Non-pigmented ciliary epithelial cell (primary cell): ENCODE data around the gene HAPLN1.

Source experiments
- DNase-seq: peaks from one replicate; pipeline ENCODE4 v3.0.0-alpha.2; 2010; ENCODE audit warnings: low read depth

The HAPLN1 gene

GRCh38 chr5:83718195-83718825, 2.3 kb downstream of the HAPLN1 start:
- peak; percentile 45 for DNase-seq

GRCh38 chr5:83715236-83716065, 5.2 kb downstream of the HAPLN1 start:
- DNase-seq: no peak

GRCh38 chr5:83714810-83715209, 5.8 kb downstream of the HAPLN1 start:
- DNase-seq: no peak

- no peak for DNase-seq
Observed at GRCh38 chr5:83711982-83712601, 8.6 kb downstream of the HAPLN1 start.

GRCh38 chr5:83709973-83710372, 10.7 kb downstream of the HAPLN1 start:
- DNase-seq: no peak

- DNase-seq: no peak
Observed at GRCh38 chr5:83708170-83708569, 12.5 kb downstream of the HAPLN1 start.

GRCh38 chr5:83703059-83703458, 17.6 kb downstream of the HAPLN1 start:
- no peak for DNase-seq

- no peak for DNase-seq
Observed at GRCh38 chr5:83701886-83702285, 18.8 kb downstream of the HAPLN1 start.

- no peak for DNase-seq
Observed at GRCh38 chr5:83689881-83690280, 30.8 kb downstream of the HAPLN1 start.

- DNase-seq: no peak
Observed at GRCh38 chr5:83688281-83688680, 32.4 kb downstream of the HAPLN1 start.

GRCh38 chr5:83687124-83687619, 33.5 kb downstream of the HAPLN1 start:
- no peak for DNase-seq

- DNase-seq: no peak
Observed at GRCh38 chr5:83686251-83686650, 34.4 kb downstream of the HAPLN1 start.

- no peak for DNase-seq
Observed at GRCh38 chr5:83683836-83684235, 36.8 kb downstream of the HAPLN1 start.

GRCh38 chr5:83672646-83673045, 48.0 kb downstream of the HAPLN1 start:
- DNase-seq: no peak

GRCh38 chr5:83672158-83672557, 48.5 kb downstream of the HAPLN1 start:
- DNase-seq: no peak

- no peak for DNase-seq
Observed at GRCh38 chr5:83665631-83666030, 55.0 kb downstream of the HAPLN1 start.

- no peak for DNase-seq
Observed at GRCh38 chr5:83662558-83662957, 58.1 kb downstream of the HAPLN1 start.

GRCh38 chr5:83657807-83658525, 62.7 kb downstream of the HAPLN1 start:
- DNase-seq: no peak

GRCh38 chr5:83654427-83654994, 66.1 kb downstream of the HAPLN1 start:
- DNase-seq: peak; percentile 9

- DNase-seq: no peak
Observed at GRCh38 chr5:83653669-83654068, 67.0 kb downstream of the HAPLN1 start.

GRCh38 chr5:83645936-83646335, 74.7 kb downstream of the HAPLN1 start:
- no peak for DNase-seq

GRCh38 chr5:83644301-83644700, 76.4 kb downstream of the HAPLN1 start:
- DNase-seq: no peak
